HCT116 (cell line): ENCODE measurements around the gene SHISA6. TPM values are rescaled to one million over a fixed set of nuclear protein-coding genes. Genes with fewer than 3 reads are reported as not detected.

ENCODE experiments used
- ATAC-seq: fragments of 200-7000 bp; cut with Tn5 transposase; 2 replicates; pipeline ENCODE4 v1.9.1; 2020; ENCODE audit warnings: mild to moderate bottlenecking, moderate library complexity
- BruUV-seq: library from RNA; stranded (reverse); fragments of 400-500 nt; replicated peaks from 2 replicates; lab custom pipeline; 2021; lab: Mats Ljungman, UMichigan
- CTCF ChIA-PET: fragments of 300-600 bp; sonication (Branson Sonifier 250); formaldehyde crosslinking; loops from one replicate; lab custom pipeline; 2021; ENCODE audit warnings: antibody characterized with exemption; lab: Charles Lee
- POLR2A ChIA-PET: fragments of 300-600, 350-600 bp; sonication (Branson Sonifier 250); formaldehyde crosslinking; loops from one replicate; lab custom pipeline; 2021; ENCODE audit warnings: antibody characterized with exemption; lab: Charles Lee
- RAD21 ChIA-PET, 2 experiments: fragments of 300-600 bp; sonication (Branson Sonifier 250); formaldehyde crosslinking; loops; one replicate each; lab custom pipeline; 2023; ENCODE audit warnings: low total read pairs in 2 of 2; ENCODE audit not compliant: uncharacterized antibody in 2 of 2, unreplicated experiment in 2 of 2, low non-redundant PET in 1 of 2; lab: Charles Lee
- DNase-seq: peaks from one replicate; pipeline ENCODE4 v3.0.0-alpha.2; 2010; ENCODE audit warnings: low read depth, low spot score
- H2AFZ ChIP-seq: fragments of 200-600 bp; shearing (Covaris generic), sonication (generic); 2 replicates; pipeline ENCODE4 v1.6.1; 2017; ENCODE audit warnings: low read depth, mixed run types, mixed read lengths, antibody characterized with exemption, low read length; ENCODE audit not compliant: poor library complexity, severe bottlenecking
- H3K27ac ChIP-seq: 2 replicates; pipeline ENCODE4 v1.5.1; 2012; ENCODE audit warnings: low read depth, low read length
- H3K27me3 ChIP-seq: fragments of 200-600 bp; sonication (generic); 2 replicates; pipeline ENCODE4 v1.6.1; 2016; ENCODE audit warnings: mixed run types, low read length, mixed read lengths; ENCODE audit not compliant: insufficient read depth
- H3K36me3 ChIP-seq, 2 experiments: fragments of 200-500 bp in 1 of 2; fragments of 200-600 bp in 1 of 2; sonication (Bioruptor generic) in 1 of 2; sonication (generic) in 1 of 2; 2 replicates each; pipeline versions ENCODE4 v1.5.1 to v1.6.1; 2014 to 2016; ENCODE audit warnings: low read length in 2 of 2, inconsistent platforms in 1 of 2, mixed read lengths in 1 of 2, mixed run types in 1 of 2; ENCODE audit not compliant: insufficient read depth in 2 of 2, control insufficient read depth in 1 of 2
- H3K4me1 ChIP-seq, 2 experiments: fragments of 200-600 bp in 1 of 2; sonication (generic) in 1 of 2; 2 replicates each; pipeline versions ENCODE4 v1.5.1 to v1.6.1; 2012 to 2017; ENCODE audit warnings: low read length in 2 of 2, inconsistent platforms in 1 of 2, mild to moderate bottlenecking in 1 of 2, mixed read lengths in 1 of 2, mixed run types in 1 of 2, moderate library complexity in 1 of 2; ENCODE audit not compliant: insufficient read depth in 2 of 2, control insufficient read depth in 1 of 2
- H3K4me2 ChIP-seq: fragments of 200-600 bp; sonication (generic); 2 replicates; pipeline ENCODE4 v1.6.1; 2017; ENCODE audit warnings: mixed run types, low read length, mixed read lengths
- H3K4me3 ChIP-seq, 2 experiments: fragments of 200-600 bp in 1 of 2; sonication (generic) in 1 of 2; replicated peaks in 1 of 2; 2 replicates each; pipeline ENCODE4 v1.5.1; 2011 to 2016; ENCODE audit warnings: low read length in 2 of 2, control low read depth in 1 of 2, low read depth in 1 of 2, mild to moderate bottlenecking in 1 of 2, mixed read lengths in 1 of 2, mixed run types in 1 of 2
- H3K79me2 ChIP-seq: fragments of 200-600 bp; sonication (generic); 2 replicates; pipeline ENCODE4 v1.6.1; 2017; ENCODE audit warnings: mild to moderate bottlenecking, mixed run types, low read length, moderate library complexity, mixed read lengths; ENCODE audit not compliant: insufficient read depth
- H3K9ac ChIP-seq: fragments of 200-600 bp; sonication (generic); 2 replicates; pipeline ENCODE4 v1.6.1; 2016; ENCODE audit warnings: low read length, mixed read lengths
- H3K9me2 ChIP-seq: fragments of 200-600 bp; sonication (generic), shearing (Covaris generic); 2 replicates; pipeline ENCODE4 v1.6.1; 2017; ENCODE audit warnings: mixed run types, mild to moderate bottlenecking, moderate library complexity; ENCODE audit not compliant: insufficient read depth
- H3K9me3 ChIP-seq, 2 experiments: fragments of 200-500 bp in 1 of 2; fragments of 200-600 bp in 1 of 2; sonication (Bioruptor generic) in 1 of 2; sonication (generic) in 1 of 2; 2 replicates each; pipeline ENCODE4 v1.6.1; 2014 to 2017; ENCODE audit warnings: low read length in 2 of 2, mixed read lengths in 2 of 2, inconsistent platforms in 1 of 2, low read depth in 1 of 2, mild to moderate bottlenecking in 1 of 2, mixed run types in 1 of 2, moderate library complexity in 1 of 2; ENCODE audit not compliant: control insufficient read depth in 1 of 2, insufficient read depth in 1 of 2
- H4K20me1 ChIP-seq: fragments of 200-600 bp; sonication (generic), shearing (Covaris generic); 2 replicates; pipeline ENCODE4 v1.6.1; 2017; ENCODE audit warnings: mixed run types, mild to moderate bottlenecking, moderate library complexity; ENCODE audit not compliant: insufficient read depth
- CBX3 ChIP-seq: IDR thresholded peaks from 2 replicates; pipeline ENCODE4 v1.6.1; 2012; ENCODE audit warnings: low read depth
- CEBPB ChIP-seq: IDR thresholded peaks from 2 replicates; pipeline ENCODE4 v1.6.1; 2012; ENCODE audit warnings: low read depth
- EGR1 ChIP-seq: IDR thresholded peaks from 2 replicates; pipeline ENCODE4 v1.6.1; 2012; ENCODE audit warnings: low read depth
- ELF1 ChIP-seq: IDR thresholded peaks from 2 replicates; pipeline ENCODE4 v1.6.1; 2012; ENCODE audit warnings: low read depth, borderline replicate concordance
- EZH2phosphoT487 ChIP-seq: fragments of 200-600 bp; IDR thresholded peaks from 2 replicates; pipeline ENCODE4 v1.6.1; 2018; ENCODE audit warnings: antibody characterized with exemption, borderline replicate concordance
- FOSL1 ChIP-seq: IDR thresholded peaks from 2 replicates; pipeline ENCODE4 v1.6.1; 2012; ENCODE audit warnings: low read depth
- JUND ChIP-seq: IDR thresholded peaks from 2 replicates; pipeline ENCODE4 v1.6.1; 2012
- POLR2A ChIP-seq: IDR thresholded peaks from 2 replicates; pipeline ENCODE4 v1.7.0; 2011; ENCODE audit warnings: borderline replicate concordance; ENCODE audit not compliant: insufficient read depth, insufficient read length; ENCODE audit errors: extremely low read depth
- RAD21 ChIP-seq: IDR thresholded peaks from 2 replicates; pipeline ENCODE4 v1.6.1; 2012; ENCODE audit warnings: low read depth, mild to moderate bottlenecking
- SIN3A ChIP-seq: IDR thresholded peaks from 2 replicates; pipeline ENCODE4 v1.6.1; 2012; ENCODE audit warnings: low read depth
- TCF7L2 ChIP-seq: IDR thresholded peaks from 2 replicates; pipeline ENCODE4 v1.7.0; 2011; ENCODE audit warnings: borderline replicate concordance, inconsistent platforms; ENCODE audit not compliant: insufficient read depth, insufficient read length; ENCODE audit errors: extremely low read depth
- ZNF274 ChIP-seq: fragments of 200-500 bp; sonication (Bioruptor generic); IDR thresholded peaks from 2 replicates; pipeline ENCODE4 v1.6.1; 2014; ENCODE audit warnings: mild to moderate bottlenecking, low read depth, low read length, inconsistent platforms
- intact Hi-C: fragments of 100-400 bp; cut with micrococcal nuclease; formaldehyde crosslinking; loops from 2 replicates; pipeline ENCODE4 v1.10.0; 2022
- total RNA-seq: library from RNA; stranded (reverse); gene quantifications from one replicate; pipeline ENCODE4 v1.2.1, GENCODE V29; 2021; ENCODE audit not compliant: unreplicated experiment
- TF ChIP-seq, protein P1 (sequence below): IDR thresholded peaks from 2 replicates; pipeline ENCODE4 v1.6.1; 2012; ENCODE audit warnings: low read depth
- TF ChIP-seq, protein P2 (sequence below), 3 experiments: fragments of 200-600 bp in 1 of 3; sonication (generic) in 1 of 3; IDR thresholded peaks in 2 of 3; conservative IDR thresholded peaks in 1 of 3; 2 replicates each; pipeline ENCODE4 v1.5.1; 2012 to 2017; ENCODE audit warnings: low read depth in 2 of 3, low read length in 2 of 3, antibody characterized with exemption in 1 of 3, borderline replicate concordance in 1 of 3, control low read depth in 1 of 3, mild to moderate bottlenecking in 1 of 3, mixed read lengths in 1 of 3, mixed run types in 1 of 3, moderate library complexity in 1 of 3; ENCODE audit not compliant: insufficient read depth in 1 of 3
- TF ChIP-seq, protein P3 (sequence below): IDR thresholded peaks from 2 replicates; pipeline ENCODE4 v1.6.1; 2012
- TF ChIP-seq, protein P4 (sequence below): IDR thresholded peaks from 2 replicates; pipeline ENCODE4 v1.6.1; 2012

The SHISA6 gene
- total RNA-seq, 1 experiment from 2014 or later: not detected

DNA sequence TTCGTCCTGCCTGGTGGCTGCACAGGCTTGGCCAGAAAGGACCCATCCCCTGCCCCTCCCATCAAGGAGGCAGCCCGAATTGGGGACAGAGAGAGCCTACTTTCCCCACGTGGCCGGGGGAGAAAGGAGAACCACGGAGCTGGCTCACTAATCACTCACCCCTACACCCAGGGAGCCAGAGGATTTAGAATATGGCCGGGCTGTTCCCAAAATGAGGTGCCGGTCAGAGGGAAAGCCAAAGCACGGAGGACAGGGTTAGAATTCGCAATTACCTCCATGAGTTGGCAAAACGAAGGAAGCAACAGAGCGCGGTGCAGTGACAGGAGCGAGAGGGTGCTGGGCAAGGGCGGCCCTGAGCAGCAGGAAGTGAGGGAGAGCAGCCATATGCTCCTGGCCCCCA is 33.1 kb downstream of the SHISA6 start (continued):
- TF ChIP-seq, protein P1, sequence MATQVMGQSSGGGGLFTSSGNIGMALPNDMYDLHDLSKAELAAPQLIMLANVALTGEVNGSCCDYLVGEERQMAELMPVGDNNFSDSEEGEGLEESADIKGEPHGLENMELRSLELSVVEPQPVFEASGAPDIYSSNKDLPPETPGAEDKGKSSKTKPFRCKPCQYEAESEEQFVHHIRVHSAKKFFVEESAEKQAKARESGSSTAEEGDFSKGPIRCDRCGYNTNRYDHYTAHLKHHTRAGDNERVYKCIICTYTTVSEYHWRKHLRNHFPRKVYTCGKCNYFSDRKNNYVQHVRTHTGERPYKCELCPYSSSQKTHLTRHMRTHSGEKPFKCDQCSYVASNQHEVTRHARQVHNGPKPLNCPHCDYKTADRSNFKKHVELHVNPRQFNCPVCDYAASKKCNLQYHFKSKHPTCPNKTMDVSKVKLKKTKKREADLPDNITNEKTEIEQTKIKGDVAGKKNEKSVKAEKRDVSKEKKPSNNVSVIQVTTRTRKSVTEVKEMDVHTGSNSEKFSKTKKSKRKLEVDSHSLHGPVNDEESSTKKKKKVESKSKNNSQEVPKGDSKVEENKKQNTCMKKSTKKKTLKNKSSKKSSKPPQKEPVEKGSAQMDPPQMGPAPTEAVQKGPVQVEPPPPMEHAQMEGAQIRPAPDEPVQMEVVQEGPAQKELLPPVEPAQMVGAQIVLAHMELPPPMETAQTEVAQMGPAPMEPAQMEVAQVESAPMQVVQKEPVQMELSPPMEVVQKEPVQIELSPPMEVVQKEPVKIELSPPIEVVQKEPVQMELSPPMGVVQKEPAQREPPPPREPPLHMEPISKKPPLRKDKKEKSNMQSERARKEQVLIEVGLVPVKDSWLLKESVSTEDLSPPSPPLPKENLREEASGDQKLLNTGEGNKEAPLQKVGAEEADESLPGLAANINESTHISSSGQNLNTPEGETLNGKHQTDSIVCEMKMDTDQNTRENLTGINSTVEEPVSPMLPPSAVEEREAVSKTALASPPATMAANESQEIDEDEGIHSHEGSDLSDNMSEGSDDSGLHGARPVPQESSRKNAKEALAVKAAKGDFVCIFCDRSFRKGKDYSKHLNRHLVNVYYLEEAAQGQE: no peak
- TF ChIP-seq, all 23 proteins: peak for 0

DNA sequence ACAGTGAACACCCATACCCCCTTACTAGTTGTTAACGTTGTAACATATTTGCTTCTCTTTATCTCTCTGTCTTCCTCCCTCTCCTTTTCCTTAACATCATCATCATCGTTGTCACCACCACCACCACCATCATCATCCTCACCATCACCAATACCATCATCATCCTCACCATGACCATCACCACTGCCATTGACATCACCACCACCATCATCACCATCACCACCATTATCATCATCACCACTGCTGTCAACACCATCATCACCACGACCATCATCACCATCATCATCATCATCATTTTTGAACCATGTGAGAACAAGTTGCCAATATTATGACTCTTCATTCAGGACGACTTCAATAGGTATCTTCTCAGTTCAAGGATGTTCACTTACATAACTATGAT is 35.5 kb downstream of the SHISA6 start:
- Histone ChIP-seq H3K9me3 (peaks cover 0 to 44% of the 10 kb centered on the region in 2 experiments; a peak in 2 of 4 replicates), H2AFZ (no peak overlapping the region), H3K4me1 (no peaks in the 10 kb centered on the region), H3K79me2 (no peaks in the 10 kb centered on the region), H3K9ac (no peak overlapping the region), H3K4me3 (no peak overlapping the region), H3K27me3 (no peaks in the 10 kb centered on the region), H3K9me2 (no peaks in the 10 kb centered on the region), H3K36me3 (no peaks in the 10 kb centered on the region), H3K4me2 (no peak overlapping the region), H3K27ac (no peak overlapping the region), H4K20me1 (no peaks in the 10 kb centered on the region)
- RAD21 ChIA-PET: no interaction called here
- TF ChIP-seq CEBPB (no peak), CBX3 (no peak), POLR2A (no peak), EGR1 (no peak), EZH2phosphoT487 (no peak), ZNF274 (no peak), TCF7L2 (no peak), ELF1 (no peak), RAD21 (no peak), FOSL1 (no peak), JUND (no peak), SIN3A (no peak)
- TF ChIP-seq, protein P2, sequence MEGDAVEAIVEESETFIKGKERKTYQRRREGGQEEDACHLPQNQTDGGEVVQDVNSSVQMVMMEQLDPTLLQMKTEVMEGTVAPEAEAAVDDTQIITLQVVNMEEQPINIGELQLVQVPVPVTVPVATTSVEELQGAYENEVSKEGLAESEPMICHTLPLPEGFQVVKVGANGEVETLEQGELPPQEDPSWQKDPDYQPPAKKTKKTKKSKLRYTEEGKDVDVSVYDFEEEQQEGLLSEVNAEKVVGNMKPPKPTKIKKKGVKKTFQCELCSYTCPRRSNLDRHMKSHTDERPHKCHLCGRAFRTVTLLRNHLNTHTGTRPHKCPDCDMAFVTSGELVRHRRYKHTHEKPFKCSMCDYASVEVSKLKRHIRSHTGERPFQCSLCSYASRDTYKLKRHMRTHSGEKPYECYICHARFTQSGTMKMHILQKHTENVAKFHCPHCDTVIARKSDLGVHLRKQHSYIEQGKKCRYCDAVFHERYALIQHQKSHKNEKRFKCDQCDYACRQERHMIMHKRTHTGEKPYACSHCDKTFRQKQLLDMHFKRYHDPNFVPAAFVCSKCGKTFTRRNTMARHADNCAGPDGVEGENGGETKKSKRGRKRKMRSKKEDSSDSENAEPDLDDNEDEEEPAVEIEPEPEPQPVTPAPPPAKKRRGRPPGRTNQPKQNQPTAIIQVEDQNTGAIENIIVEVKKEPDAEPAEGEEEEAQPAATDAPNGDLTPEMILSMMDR (IDR thresholded peaks at IDR 0.05 in 2 of 3, conservative IDR thresholded peaks at IDR 0.05 in 1 of 3; ENCODE audit: borderline replicate concordance in 1 of 3, insufficient read depth in 1 of 3, low read depth in 2 of 3, low read length in 2 of 3): no peak
- TF ChIP-seq, protein P3, sequence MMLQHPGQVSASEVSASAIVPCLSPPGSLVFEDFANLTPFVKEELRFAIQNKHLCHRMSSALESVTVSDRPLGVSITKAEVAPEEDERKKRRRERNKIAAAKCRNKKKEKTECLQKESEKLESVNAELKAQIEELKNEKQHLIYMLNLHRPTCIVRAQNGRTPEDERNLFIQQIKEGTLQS: no peak
- TF ChIP-seq, protein P4, sequence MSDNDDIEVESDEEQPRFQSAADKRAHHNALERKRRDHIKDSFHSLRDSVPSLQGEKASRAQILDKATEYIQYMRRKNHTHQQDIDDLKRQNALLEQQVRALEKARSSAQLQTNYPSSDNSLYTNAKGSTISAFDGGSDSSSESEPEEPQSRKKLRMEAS: no peak
- intact Hi-C loops: no loop called here
- POLR2A ChIA-PET: no interaction called here
- no TSS peak for BruUV-seq
- no peak for DNase-seq
- no peak for ATAC-seq
- CTCF ChIA-PET: no interaction called here
